ENCODE results near the gene SLC39A11. TPM values are rescaled to one million over a fixed set of nuclear protein-coding genes. Genes with fewer than 3 reads are reported as not detected.

SLC39A11 gene
- total RNA-seq, 2 experiments from 2014 or later: 25.6 to 51.5 TPM

GRCh38 chr17:72635034-72635635 lies 457.4 kb downstream of the SLC39A11 start:
- no peaks in the 10 kb centered on the region for H3K36me3 ChIP-seq (ENCODE audit: insufficient read depth, low read length)
- H3K4me2 ChIP-seq (ENCODE audit: low read length): no peak overlapping the region
- TF ChIP-seq CTCF (conservative IDR thresholded peaks at IDR 0.05; ENCODE audit: low read length) (no peak), EZH2phosphoT487 (IDR thresholded peaks at IDR 0.05; ENCODE audit: borderline replicate concordance, low read depth, low read length) (no peak)
- H3K79me2 ChIP-seq (ENCODE audit: insufficient read depth, low read depth, low read length): no peaks in the 10 kb centered on the region
- no peak overlapping the region for H3K27ac ChIP-seq (ENCODE audit: low read depth, low read length, poor library complexity, severe bottlenecking)
- intact Hi-C loops (cut with micrococcal nuclease; ENCODE audit: unreplicated experiment): no loop called here
- BruUV-seq (replicated peaks): no TSS peak
- H2AFZ ChIP-seq (ENCODE audit: low read length): no peak overlapping the region
- no peak overlapping the region for H3K4me3 ChIP-seq (ENCODE audit: low read depth, low read length, poor library complexity, severe bottlenecking)
- ChIA-PET POLR2A (no interaction called here), CTCF (ENCODE audit: unreplicated experiment) (interaction anchor here (0.6 kb wide), 1 partner anchor 182 kb away, joined by 3 read pairs; no protein-coding TSS in a partner anchor)
- DNase-seq (ENCODE audit: low spot score): no peak
- no peaks in the 10 kb centered on the region for H4K20me1 ChIP-seq (ENCODE audit: insufficient read depth, low read length)
- no peaks in the 10 kb centered on the region for H3K9me3 ChIP-seq (ENCODE audit: low read length)
- H3K9me2 ChIP-seq (ENCODE audit: insufficient read depth, low read length): no peaks in the 10 kb centered on the region
- no peaks in the 10 kb centered on the region for H3K4me1 ChIP-seq (ENCODE audit: insufficient read depth, low read length, poor library complexity, severe bottlenecking)

GRCh38 chr17:72634621-72635020 lies 457.9 kb downstream of the SLC39A11 start:
- H3K4me3 ChIP-seq (ENCODE audit: low read depth, low read length, poor library complexity, severe bottlenecking): no peak overlapping the region
- POLR2A ChIA-PET: interaction anchor here (1.1 kb wide), 1 partner anchor 9 kb away, joined by 3 read pairs; no protein-coding TSS in a partner anchor

More at GRCh38 chr17:72634621-72635020, 457.9 kb downstream of the SLC39A11 start:
- Histone ChIP-seq H3K4me2 (ENCODE audit: low read length) (no peak overlapping the region), H3K9me2 (ENCODE audit: insufficient read depth, low read length) (no peaks in the 10 kb centered on the region), H3K4me1 (ENCODE audit: insufficient read depth, low read length, poor library complexity, severe bottlenecking) (no peaks in the 10 kb centered on the region), H2AFZ (ENCODE audit: low read length) (no peak overlapping the region), H4K20me1 (ENCODE audit: insufficient read depth, low read length) (no peaks in the 10 kb centered on the region), H3K36me3 (ENCODE audit: insufficient read depth, low read length) (no peaks in the 10 kb centered on the region), H3K27ac (ENCODE audit: low read depth, low read length, poor library complexity, severe bottlenecking) (no peak overlapping the region), H3K9me3 (ENCODE audit: low read length) (no peaks in the 10 kb centered on the region), H3K79me2 (ENCODE audit: insufficient read depth, low read depth, low read length) (no peaks in the 10 kb centered on the region)
- CTCF ChIA-PET (ENCODE audit: unreplicated experiment): interaction anchor here (0.6 kb wide), 1 partner anchor 183 kb away, joined by 3 read pairs; no protein-coding TSS in a partner anchor
- BruUV-seq (replicated peaks): no TSS peak
- intact Hi-C loops (cut with micrococcal nuclease; ENCODE audit: unreplicated experiment): no loop called here
- TF ChIP-seq CTCF (conservative IDR thresholded peaks at IDR 0.05; ENCODE audit: low read length): no peak
- no peak for TF ChIP-seq EZH2phosphoT487 (IDR thresholded peaks at IDR 0.05; ENCODE audit: borderline replicate concordance, low read depth, low read length)
- no peak for DNase-seq (ENCODE audit: low spot score)

Data from OCI-LY7 (cell line).